ENCODE results near the gene INO80B. TPM values are rescaled to one million over a fixed set of nuclear protein-coding genes. Genes with fewer than 3 reads are reported as not detected.

The INO80B gene
- total and polyA plus RNA-seq, 9 of the 15 experiments (the other 6 are each of a cell fraction or from before 2014, with no cell fraction given), result 0.41 to 22.6 (median 9.0) TPM

DNA sequence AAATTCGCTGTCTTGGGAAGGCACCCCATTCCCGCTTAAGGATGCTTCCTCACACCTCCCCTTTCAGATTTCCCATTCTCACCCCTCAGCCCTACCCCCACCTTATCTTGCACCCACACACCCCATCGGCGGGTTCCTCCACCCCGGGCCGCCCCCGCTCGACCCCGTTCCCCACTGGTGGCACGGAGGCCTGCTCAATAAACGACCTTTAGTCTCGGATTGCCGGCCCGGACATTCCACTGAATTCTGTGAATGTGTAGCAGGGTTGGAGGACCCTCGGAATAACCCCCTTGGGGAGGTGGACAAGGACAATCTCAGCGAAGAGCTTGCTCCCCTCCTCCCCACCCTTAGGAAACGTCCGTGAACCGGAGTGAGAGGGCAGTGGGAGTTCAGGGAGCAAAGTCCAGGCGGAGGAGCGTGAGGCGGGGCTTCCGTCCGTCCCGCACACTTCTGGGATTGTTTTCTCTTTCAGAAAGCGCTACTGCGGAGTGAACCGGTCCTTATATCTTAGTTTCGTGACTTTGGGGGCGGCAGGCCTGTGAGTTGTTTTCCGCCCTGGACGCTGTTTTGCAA, 47.3 kb downstream of the INO80B start (continued):
- TF ChIP-seq NONO (IDR thresholded peaks at IDR 0.05; ENCODE audit: low read depth in 2 of 2, low read length in 1 of 2), result no peak
- TF ChIP-seq POU5F1 (IDR thresholded peaks at IDR 0.05; ENCODE audit: borderline replicate concordance, low read depth, low read length, partially characterized antibody), result no peak
- no peak for TF ChIP-seq NRF1 (conservative IDR thresholded peaks at IDR 0.05 in 1 of 2, IDR thresholded peaks at IDR 0.05 in 1 of 2)
- TF ChIP-seq IFI16 (CRISPR knock-in tag; IDR thresholded peaks at IDR 0.05), result no peak
- no peak for TF ChIP-seq ZNF586 (CRISPR knock-in tag; conservative IDR thresholded peaks at IDR 0.05)
- no peak for TF ChIP-seq RBM34 (IDR thresholded peaks at IDR 0.05; ENCODE audit: borderline replicate concordance, insufficient read depth, low read length)
- no peak for TF ChIP-seq TAF9B (IDR thresholded peaks at IDR 0.05; ENCODE audit: partially characterized antibody)
- no peak; the same call in 1 of the 2 replicates for TF ChIP-seq NFIC (IDR thresholded peaks at IDR 0.05)
- TF ChIP-seq SIN3A (IDR thresholded peaks at IDR 0.05; ENCODE audit: borderline replicate concordance in 2 of 2, control insufficient read depth in 1 of 2, low read depth in 2 of 2, low read length in 2 of 2), result 0 out of 4 replicates have a peak, but pooled peaks of 1 of the 2 experiments have one; percentile 22
- no peak for TF ChIP-seq SMAD4 (CRISPR knock-in tag; conservative IDR thresholded peaks at IDR 0.05)
- no peak for TF ChIP-seq PBX2 (CRISPR knock-in tag; IDR thresholded peaks at IDR 0.05; ENCODE audit: low read depth)
- no peak for TF ChIP-seq PBX2 (tag; conservative IDR thresholded peaks at IDR 0.05; ENCODE audit: low read depth)
- no peak for TF ChIP-seq HNRNPH1 (optimal IDR thresholded peaks at IDR 0.05; ENCODE audit: low read depth, low read length)
- TF ChIP-seq MTA2 (IDR thresholded peaks at IDR 0.05; ENCODE audit: low read depth), result 0 out of 2 replicates have a peak, but pooled peaks have one; percentile 8
- TF ChIP-seq MTA1 (IDR thresholded peaks at IDR 0.05; ENCODE audit: borderline replicate concordance), result peak; percentile 46; the same call in 1 of the 2 replicates
- TF ChIP-seq HMGN3 (IDR thresholded peaks at IDR 0.05; ENCODE audit: borderline replicate concordance, extremely low read depth, insufficient read length, low read depth, low read length), result no peak
- 0 out of 2 replicates have a peak, but pooled peaks have one; percentile 54 for TF ChIP-seq BRD4 (IDR thresholded peaks at IDR 0.05)
- no peak for TF ChIP-seq HNRNPLL (IDR thresholded peaks at IDR 0.05; ENCODE audit: low read depth, low read length, poor library complexity, severe bottlenecking)
- TF ChIP-seq ARID2 (IDR thresholded peaks at IDR 0.05), result no peak
- no peak for TF ChIP-seq STAT5B (CRISPR knock-in tag; IDR thresholded peaks at IDR 0.05)
- TF ChIP-seq, protein P1, sequence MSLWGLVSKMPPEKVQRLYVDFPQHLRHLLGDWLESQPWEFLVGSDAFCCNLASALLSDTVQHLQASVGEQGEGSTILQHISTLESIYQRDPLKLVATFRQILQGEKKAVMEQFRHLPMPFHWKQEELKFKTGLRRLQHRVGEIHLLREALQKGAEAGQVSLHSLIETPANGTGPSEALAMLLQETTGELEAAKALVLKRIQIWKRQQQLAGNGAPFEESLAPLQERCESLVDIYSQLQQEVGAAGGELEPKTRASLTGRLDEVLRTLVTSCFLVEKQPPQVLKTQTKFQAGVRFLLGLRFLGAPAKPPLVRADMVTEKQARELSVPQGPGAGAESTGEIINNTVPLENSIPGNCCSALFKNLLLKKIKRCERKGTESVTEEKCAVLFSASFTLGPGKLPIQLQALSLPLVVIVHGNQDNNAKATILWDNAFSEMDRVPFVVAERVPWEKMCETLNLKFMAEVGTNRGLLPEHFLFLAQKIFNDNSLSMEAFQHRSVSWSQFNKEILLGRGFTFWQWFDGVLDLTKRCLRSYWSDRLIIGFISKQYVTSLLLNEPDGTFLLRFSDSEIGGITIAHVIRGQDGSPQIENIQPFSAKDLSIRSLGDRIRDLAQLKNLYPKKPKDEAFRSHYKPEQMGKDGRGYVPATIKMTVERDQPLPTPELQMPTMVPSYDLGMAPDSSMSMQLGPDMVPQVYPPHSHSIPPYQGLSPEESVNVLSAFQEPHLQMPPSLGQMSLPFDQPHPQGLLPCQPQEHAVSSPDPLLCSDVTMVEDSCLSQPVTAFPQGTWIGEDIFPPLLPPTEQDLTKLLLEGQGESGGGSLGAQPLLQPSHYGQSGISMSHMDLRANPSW (CRISPR knock-in tag; IDR thresholded peaks at IDR 0.05), result no peak
- no peak for TF ChIP-seq ZNF77 (CRISPR knock-in tag; IDR thresholded peaks at IDR 0.05)
- TF ChIP-seq MAFK (IDR thresholded peaks at IDR 0.05; ENCODE audit: low read length), result no peak
- no peak for TF ChIP-seq LCOR (CRISPR knock-in tag; IDR thresholded peaks at IDR 0.05)

Measured in K562 (cell line).